ENCODE data around the gene ZGRF1.
"Not testable (repeated sequence)": the region's sequence is repeated elsewhere in the genome, so short reads cannot be mapped to it uniquely, and the experiment has no call there.

Gene ZGRF1

GRCh38 chr4:112649055-112649408 is 12.3 kb upstream of the ZGRF1 start:
- Histone ChIP-seq H3K4me3 (ENCODE audit: low read depth, low read length) (no peak overlapping the region), H3K27me3 (no peaks in the 10 kb centered on the region), H3K36me3 (peaks cover 61% of the 10 kb centered on the region), H3K9me3 (no peaks in the 10 kb centered on the region), H3K4me1 (no peaks in the 10 kb centered on the region)
- no peak for DNase-seq
- TF ChIP-seq, protein P1, sequence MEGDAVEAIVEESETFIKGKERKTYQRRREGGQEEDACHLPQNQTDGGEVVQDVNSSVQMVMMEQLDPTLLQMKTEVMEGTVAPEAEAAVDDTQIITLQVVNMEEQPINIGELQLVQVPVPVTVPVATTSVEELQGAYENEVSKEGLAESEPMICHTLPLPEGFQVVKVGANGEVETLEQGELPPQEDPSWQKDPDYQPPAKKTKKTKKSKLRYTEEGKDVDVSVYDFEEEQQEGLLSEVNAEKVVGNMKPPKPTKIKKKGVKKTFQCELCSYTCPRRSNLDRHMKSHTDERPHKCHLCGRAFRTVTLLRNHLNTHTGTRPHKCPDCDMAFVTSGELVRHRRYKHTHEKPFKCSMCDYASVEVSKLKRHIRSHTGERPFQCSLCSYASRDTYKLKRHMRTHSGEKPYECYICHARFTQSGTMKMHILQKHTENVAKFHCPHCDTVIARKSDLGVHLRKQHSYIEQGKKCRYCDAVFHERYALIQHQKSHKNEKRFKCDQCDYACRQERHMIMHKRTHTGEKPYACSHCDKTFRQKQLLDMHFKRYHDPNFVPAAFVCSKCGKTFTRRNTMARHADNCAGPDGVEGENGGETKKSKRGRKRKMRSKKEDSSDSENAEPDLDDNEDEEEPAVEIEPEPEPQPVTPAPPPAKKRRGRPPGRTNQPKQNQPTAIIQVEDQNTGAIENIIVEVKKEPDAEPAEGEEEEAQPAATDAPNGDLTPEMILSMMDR (IDR thresholded peaks at IDR 0.05; ENCODE audit: low read depth, low read length): no peak

DNA sequence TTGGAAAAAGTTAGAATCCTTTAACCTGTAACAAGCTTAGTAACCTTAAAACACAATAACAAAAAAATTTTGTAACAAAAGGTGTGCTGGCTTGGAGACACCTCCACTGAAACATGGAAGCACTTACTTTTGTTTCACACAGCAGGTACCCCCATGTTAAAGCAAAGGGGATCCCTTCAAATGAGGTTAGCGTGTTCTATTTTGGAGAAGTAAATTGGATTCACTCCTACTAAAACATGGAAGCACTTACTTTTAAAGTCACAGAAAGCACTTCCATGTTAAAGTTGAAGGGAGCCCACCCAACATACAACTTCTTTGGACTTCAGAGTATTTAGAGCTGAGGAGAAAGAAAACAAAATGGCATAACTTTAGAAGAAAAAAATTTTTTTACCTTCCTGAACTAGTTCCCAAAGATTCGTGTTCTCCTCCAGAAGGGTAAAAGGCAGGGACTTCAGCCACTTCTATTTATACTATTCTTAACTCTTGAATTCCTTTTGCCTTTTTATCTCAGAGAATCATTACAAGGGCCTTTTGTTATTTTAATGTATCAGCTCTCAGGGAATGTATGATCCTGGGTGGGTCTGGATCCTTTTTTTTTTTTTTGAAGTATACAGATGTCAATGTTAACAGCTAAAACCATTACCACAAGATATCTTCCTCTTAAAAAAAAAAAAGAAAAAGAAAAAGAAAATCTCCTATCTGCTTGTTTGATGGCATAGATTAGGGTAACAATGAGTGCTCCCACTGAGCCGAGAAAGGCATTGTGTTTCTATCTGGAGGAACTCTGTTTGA is 11.8 kb upstream of the ZGRF1 start:
- Histone ChIP-seq H3K4me3 (ENCODE audit: low read depth, low read length) (no peak overlapping the region), H3K36me3 (peaks cover 55% of the 10 kb centered on the region)

DNA sequence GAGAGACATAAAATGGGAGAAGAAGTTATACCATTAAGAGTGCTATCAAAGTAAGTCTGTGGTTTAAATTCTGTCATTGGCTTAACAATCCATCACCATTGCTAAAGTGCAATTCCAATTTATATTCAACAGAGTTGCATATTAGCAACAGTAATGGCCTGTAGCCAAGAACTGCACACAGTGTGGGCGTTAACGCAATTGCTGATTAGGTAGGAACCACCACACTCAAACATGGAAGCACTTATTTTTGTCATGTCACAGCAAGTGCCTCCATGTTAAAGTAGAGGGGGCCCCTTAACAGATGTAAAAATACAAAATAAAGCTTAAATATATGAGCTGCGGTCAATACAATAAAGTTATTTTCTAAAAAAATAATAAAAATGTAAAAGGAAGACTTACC is 11.1 kb upstream of the ZGRF1 start:
- TF ChIP-seq, protein P1 (IDR thresholded peaks at IDR 0.05; ENCODE audit: low read depth, low read length): no peak
- no peak for DNase-seq
- H3K9me3 ChIP-seq: no peaks in the 10 kb centered on the region
- H3K36me3 ChIP-seq: peaks cover 49% of the 10 kb centered on the region
- no peak overlapping the region for H3K4me3 ChIP-seq (ENCODE audit: low read depth, low read length)
- H3K27me3 ChIP-seq: no peaks in the 10 kb centered on the region
- no peaks in the 10 kb centered on the region for H3K4me1 ChIP-seq

More for the DNA sequence above, 11.8 kb upstream of the ZGRF1 start:
- no peak for DNase-seq
- no peaks in the 10 kb centered on the region for H3K27me3 ChIP-seq
- TF ChIP-seq, protein P1 (IDR thresholded peaks at IDR 0.05; ENCODE audit: low read depth, low read length): no peak
- H3K4me1 ChIP-seq: no peaks in the 10 kb centered on the region
- no peaks in the 10 kb centered on the region for H3K9me3 ChIP-seq

GRCh38 chr4:112646632-112647537 is 10.2 kb upstream of the ZGRF1 start:
- H3K9me3 ChIP-seq: no peaks in the 10 kb centered on the region
- peaks cover 45% of the 10 kb centered on the region for H3K36me3 ChIP-seq
- no peak overlapping the region for H3K4me3 ChIP-seq (ENCODE audit: low read depth, low read length)

DNA sequence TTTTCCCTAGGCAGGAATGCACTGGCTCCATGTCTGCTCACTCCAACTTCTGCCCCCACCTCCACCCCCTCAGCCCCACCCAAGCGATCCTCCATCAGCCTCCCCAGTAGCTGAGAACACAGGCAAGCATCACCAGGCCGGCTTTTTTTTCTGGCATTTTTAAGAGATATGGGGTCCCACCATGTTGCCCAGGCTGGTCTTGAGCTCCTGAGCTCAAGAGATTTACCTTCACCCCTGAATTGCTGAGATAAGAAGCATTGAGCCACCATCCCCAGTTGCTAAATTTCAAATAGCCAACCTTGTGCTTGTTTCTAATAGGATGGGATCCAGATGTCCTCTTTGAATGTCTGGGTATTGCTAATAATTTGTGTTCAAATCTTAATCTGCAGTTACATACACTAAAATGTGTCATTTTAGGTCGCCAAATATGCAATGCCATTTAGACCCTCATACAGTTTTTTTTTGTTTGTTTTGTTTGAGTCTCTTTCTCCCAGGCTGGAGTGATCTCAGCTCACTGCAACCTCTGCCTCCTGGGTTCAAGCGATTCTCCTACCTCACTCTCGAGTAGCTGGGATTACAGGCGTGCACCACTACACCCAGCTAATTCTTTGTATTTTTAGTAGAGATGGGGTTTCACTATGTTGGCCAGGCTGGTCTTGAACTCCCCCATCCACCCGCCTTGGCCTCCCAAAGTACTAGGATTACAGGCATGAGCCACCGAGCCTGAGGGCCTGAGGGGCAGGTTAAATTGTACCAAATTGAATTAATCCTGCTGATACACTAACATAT is 9.0 kb upstream of the ZGRF1 start:
- no peak for DNase-seq
- peaks cover 37% of the 10 kb centered on the region for H3K36me3 ChIP-seq
- no peaks in the 10 kb centered on the region for H3K27me3 ChIP-seq

More at GRCh38 chr4:112646632-112647537, 10.2 kb upstream of the ZGRF1 start:
- TF ChIP-seq, protein P1 (IDR thresholded peaks at IDR 0.05; ENCODE audit: low read depth, low read length): no peak
- no peaks in the 10 kb centered on the region for H3K4me1 ChIP-seq
- DNase-seq: no peak
- H3K27me3 ChIP-seq: no peaks in the 10 kb centered on the region

GRCh38 chr4:112644595-112645535 is 8.2 kb upstream of the ZGRF1 start:
- not testable (repeated sequence) for DNase-seq; H3K9me3 ChIP-seq; H3K27me3 ChIP-seq; H3K4me3 ChIP-seq (ENCODE audit: low read depth, low read length); H3K4me1 ChIP-seq
- peaks cover 31% of the 10 kb centered on the region for H3K36me3 ChIP-seq

More for the DNA sequence above, 9.0 kb upstream of the ZGRF1 start:
- Histone ChIP-seq H3K4me3 (ENCODE audit: low read depth, low read length) (no peak overlapping the region), H3K4me1 (no peaks in the 10 kb centered on the region), H3K9me3 (no peaks in the 10 kb centered on the region)
- TF ChIP-seq, protein P1 (IDR thresholded peaks at IDR 0.05; ENCODE audit: low read depth, low read length): no peak
